GM12878 (cell line): ENCODE data around the gene TAF13.
"Not testable (repeated sequence)": the region's sequence is repeated elsewhere in the genome, so short reads cannot be mapped to it uniquely, and the experiment has no call there.

ENCODE experiments used
- CEBPB ChIP-seq, 2 experiments: fragments of 150-350 bp in 1 of 2; IDR thresholded peaks; 2 replicates each; pipeline ENCODE4 v1.6.1; 2012 to 2014; ENCODE audit warnings: low read depth in 2 of 2, low read length in 2 of 2, borderline replicate concordance in 1 of 2, inconsistent platforms in 1 of 2
- NFYB ChIP-seq: IDR thresholded peaks from 2 replicates; pipeline ENCODE4 v1.6.1; 2011; ENCODE audit warnings: low read depth, mild to moderate bottlenecking, low read length, improper control_type of control experiment, moderate library complexity; ENCODE audit not compliant: insufficient read depth
- POLR2A ChIP-seq: IDR thresholded peaks from 2 replicates; pipeline ENCODE4 v1.6.1; 2011; ENCODE audit warnings: low read depth, mild to moderate bottlenecking, low read length
- RAD21 ChIP-seq: IDR thresholded peaks from 2 replicates; pipeline ENCODE4 v1.6.1; 2011; ENCODE audit warnings: mild to moderate bottlenecking, low read depth, low read length, moderate library complexity; ENCODE audit not compliant: insufficient read depth
- SIN3A ChIP-seq: IDR thresholded peaks from 2 replicates; pipeline ENCODE4 v1.6.1; 2012; ENCODE audit warnings: low read depth, low read length, improper control_type of control experiment
- ZBED1 ChIP-seq: IDR thresholded peaks from 2 replicates; pipeline ENCODE4 v1.6.1; 2016; ENCODE audit warnings: borderline replicate concordance
- TF ChIP-seq, protein P1 (sequence below): IDR thresholded peaks from 2 replicates; pipeline ENCODE4 v1.6.1; 2011; ENCODE audit warnings: low read depth, mild to moderate bottlenecking, low read length, moderate library complexity, borderline replicate concordance; ENCODE audit errors: extremely low read depth
- TF ChIP-seq, protein P2 (sequence below), 3 experiments: IDR thresholded peaks in 2 of 3; conservative IDR thresholded peaks in 1 of 3; 2 replicates each; pipeline ENCODE4 v1.5.1; 2011; ENCODE audit warnings: low read depth in 3 of 3, low read length in 3 of 3, mild to moderate bottlenecking in 3 of 3, control low read depth in 2 of 3, moderate library complexity in 2 of 3, inconsistent platforms in 1 of 3, mixed read lengths in 1 of 3; ENCODE audit not compliant: control insufficient read depth in 2 of 3, insufficient read depth in 1 of 3; ENCODE audit errors: extremely low read depth in 1 of 3

DNA sequence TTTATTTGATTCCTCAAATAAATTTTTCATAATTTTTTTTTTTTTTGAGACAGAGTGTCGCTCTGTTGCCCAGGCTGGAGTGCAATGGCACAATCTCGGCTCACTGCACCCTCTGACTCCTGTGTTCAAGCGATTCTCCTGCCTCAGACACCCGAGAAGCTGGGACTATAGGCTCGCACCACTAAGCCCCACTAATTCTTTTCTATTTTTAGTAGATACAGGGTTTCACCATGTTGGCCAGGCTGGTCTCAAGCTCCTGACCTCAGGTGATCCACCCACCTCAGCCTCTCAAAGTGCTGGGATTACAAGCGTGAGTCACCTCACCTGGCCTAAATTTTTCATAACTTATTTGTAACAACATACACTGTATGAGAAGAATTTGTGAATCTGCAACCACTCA is 58.1 kb downstream of the TAF13 start:
- not testable (repeated sequence) for TF ChIP-seq CEBPB (IDR thresholded peaks at IDR 0.05; ENCODE audit: borderline replicate concordance in 1 of 2, low read depth in 2 of 2, low read length in 2 of 2); SIN3A; ZBED1; RAD21; NFYB; POLR2A
- TF ChIP-seq, protein P1, sequence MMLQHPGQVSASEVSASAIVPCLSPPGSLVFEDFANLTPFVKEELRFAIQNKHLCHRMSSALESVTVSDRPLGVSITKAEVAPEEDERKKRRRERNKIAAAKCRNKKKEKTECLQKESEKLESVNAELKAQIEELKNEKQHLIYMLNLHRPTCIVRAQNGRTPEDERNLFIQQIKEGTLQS: not testable (repeated sequence)
- TF ChIP-seq, protein P2, sequence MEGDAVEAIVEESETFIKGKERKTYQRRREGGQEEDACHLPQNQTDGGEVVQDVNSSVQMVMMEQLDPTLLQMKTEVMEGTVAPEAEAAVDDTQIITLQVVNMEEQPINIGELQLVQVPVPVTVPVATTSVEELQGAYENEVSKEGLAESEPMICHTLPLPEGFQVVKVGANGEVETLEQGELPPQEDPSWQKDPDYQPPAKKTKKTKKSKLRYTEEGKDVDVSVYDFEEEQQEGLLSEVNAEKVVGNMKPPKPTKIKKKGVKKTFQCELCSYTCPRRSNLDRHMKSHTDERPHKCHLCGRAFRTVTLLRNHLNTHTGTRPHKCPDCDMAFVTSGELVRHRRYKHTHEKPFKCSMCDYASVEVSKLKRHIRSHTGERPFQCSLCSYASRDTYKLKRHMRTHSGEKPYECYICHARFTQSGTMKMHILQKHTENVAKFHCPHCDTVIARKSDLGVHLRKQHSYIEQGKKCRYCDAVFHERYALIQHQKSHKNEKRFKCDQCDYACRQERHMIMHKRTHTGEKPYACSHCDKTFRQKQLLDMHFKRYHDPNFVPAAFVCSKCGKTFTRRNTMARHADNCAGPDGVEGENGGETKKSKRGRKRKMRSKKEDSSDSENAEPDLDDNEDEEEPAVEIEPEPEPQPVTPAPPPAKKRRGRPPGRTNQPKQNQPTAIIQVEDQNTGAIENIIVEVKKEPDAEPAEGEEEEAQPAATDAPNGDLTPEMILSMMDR (IDR thresholded peaks at IDR 0.05 in 2 of 3, conservative IDR thresholded peaks at IDR 0.05 in 1 of 3; ENCODE audit: control insufficient read depth in 2 of 3, extremely low read depth in 1 of 3, insufficient read depth in 1 of 3, low read depth in 3 of 3, low read length in 3 of 3): not testable (repeated sequence)
